Measurements from ENCODE around the gene KCNJ14.

DNA sequence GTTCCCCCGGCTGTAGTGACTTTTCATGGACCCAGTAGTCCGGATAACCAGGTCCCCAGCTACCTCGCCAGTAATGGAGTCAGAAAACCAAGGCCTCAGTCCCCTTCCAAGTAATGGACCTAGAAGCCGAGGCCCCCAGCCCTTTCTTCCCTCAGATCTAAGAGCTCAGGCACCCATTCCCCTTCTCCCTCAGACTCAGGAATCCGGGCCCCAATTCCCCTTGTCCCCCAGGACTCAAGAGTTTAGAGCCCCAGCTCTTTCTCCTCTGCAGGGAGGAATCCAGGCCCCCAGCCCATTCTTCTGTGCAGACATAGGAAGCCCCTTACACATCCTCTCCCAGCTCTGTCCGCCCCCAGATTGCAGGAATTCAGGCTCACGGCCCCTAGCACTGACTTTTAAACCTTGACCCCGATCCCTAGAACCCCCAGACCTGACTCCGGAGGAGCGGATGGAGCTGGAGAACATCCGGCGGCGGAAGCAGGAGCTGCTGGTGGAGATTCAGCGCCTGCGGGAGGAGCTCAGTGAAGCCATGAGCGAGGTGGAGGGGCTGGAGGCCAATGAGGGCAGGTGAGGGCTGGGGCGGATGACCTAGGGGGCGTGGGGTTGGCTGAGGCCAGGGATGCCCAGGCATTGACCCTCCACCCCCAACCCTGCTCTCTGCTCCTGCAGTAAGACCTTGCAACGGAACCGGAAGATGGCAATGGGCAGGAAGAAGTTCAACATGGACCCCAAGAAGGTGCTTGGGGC is 14.7 kb downstream of the KCNJ14 start:
- TF ChIP-seq, protein P1, sequence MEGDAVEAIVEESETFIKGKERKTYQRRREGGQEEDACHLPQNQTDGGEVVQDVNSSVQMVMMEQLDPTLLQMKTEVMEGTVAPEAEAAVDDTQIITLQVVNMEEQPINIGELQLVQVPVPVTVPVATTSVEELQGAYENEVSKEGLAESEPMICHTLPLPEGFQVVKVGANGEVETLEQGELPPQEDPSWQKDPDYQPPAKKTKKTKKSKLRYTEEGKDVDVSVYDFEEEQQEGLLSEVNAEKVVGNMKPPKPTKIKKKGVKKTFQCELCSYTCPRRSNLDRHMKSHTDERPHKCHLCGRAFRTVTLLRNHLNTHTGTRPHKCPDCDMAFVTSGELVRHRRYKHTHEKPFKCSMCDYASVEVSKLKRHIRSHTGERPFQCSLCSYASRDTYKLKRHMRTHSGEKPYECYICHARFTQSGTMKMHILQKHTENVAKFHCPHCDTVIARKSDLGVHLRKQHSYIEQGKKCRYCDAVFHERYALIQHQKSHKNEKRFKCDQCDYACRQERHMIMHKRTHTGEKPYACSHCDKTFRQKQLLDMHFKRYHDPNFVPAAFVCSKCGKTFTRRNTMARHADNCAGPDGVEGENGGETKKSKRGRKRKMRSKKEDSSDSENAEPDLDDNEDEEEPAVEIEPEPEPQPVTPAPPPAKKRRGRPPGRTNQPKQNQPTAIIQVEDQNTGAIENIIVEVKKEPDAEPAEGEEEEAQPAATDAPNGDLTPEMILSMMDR (conservative IDR thresholded peaks at IDR 0.05; ENCODE audit: low read length): no peak
- no peak for TF ChIP-seq EZH2phosphoT487 (IDR thresholded peaks at IDR 0.05; ENCODE audit: borderline replicate concordance)

Measured in Loucy (cell line).